PC-3 (cell line): ENCODE measurements around the gene UNC5C. TPM values are rescaled to one million over a fixed set of nuclear protein-coding genes. Genes with fewer than 3 reads are reported as not detected.
A peak's percentile ranks its signal among the peaks of the same experiment; 100 is the strongest.

Experiments
- ATAC-seq: fragments of 200-7000 bp; cut with Tn5 transposase; 2 replicates; pipeline ENCODE4 v1.9.1; 2020; ENCODE audit warnings: mild to moderate bottlenecking, moderate library complexity
- BruUV-seq: library from RNA; stranded (reverse); fragments of 400-500 nt; replicated peaks from 2 replicates; lab custom pipeline; 2021; lab: Mats Ljungman, UMichigan
- CTCF ChIA-PET: fragments of 300-600 bp; sonication (Branson Sonifier 250); formaldehyde crosslinking; loops from one replicate; lab custom pipeline; 2022; ENCODE audit warnings: antibody characterized with exemption; lab: Charles Lee
- POLR2A ChIA-PET: fragments of 300-600 bp; sonication (Branson Sonifier 250); formaldehyde crosslinking; loops from one replicate; lab custom pipeline; 2022; ENCODE audit warnings: antibody characterized with exemption; ENCODE audit not compliant: unreplicated experiment; lab: Charles Lee
- DNase-seq: peaks from one replicate; pipeline ENCODE4 v3.0.0-alpha.2; 2015
- H2AFZ ChIP-seq: fragments of 300-600 bp; sonication (generic); 2 replicates; pipeline ENCODE4 v1.6.0; 2016; ENCODE audit warnings: antibody characterized with exemption, low read length
- H3F3A ChIP-seq: fragments of 300-600 bp; sonication (generic); one replicate; pipeline ENCODE4 v1.6.0; 2017; ENCODE audit warnings: antibody characterized with exemption, low read length, control low read depth, mild to moderate bottlenecking; ENCODE audit not compliant: unreplicated experiment
- H3K27ac ChIP-seq: fragments of 300-600 bp; sonication (generic); 2 replicates; pipeline ENCODE4 v1.5.1; 2016; ENCODE audit warnings: mild to moderate bottlenecking, low read length
- H3K27me3 ChIP-seq: fragments of 300-600 bp; sonication (generic); 2 replicates; pipeline ENCODE4 v1.6.1; 2016; ENCODE audit warnings: low read length, mixed read lengths
- H3K36me3 ChIP-seq: fragments of 300-600 bp; sonication (generic); 2 replicates; pipeline ENCODE4 v1.6.1; 2016; ENCODE audit warnings: low read depth, mixed run types, low read length, mixed read lengths
- H3K4me1 ChIP-seq: fragments of 300-600 bp; sonication (generic); 2 replicates; pipeline ENCODE4 v1.5.1; 2016; ENCODE audit warnings: low read length; ENCODE audit not compliant: insufficient read depth
- H3K4me2 ChIP-seq: fragments of 300-600 bp; sonication (generic); 2 replicates; pipeline ENCODE4 v1.6.0; 2016; ENCODE audit warnings: low read length
- H3K4me3 ChIP-seq: fragments of 300-600 bp; sonication (generic); 2 replicates; pipeline ENCODE4 v1.5.1; 2016; ENCODE audit warnings: mild to moderate bottlenecking, low read length, mixed read lengths
- H3K79me2 ChIP-seq: fragments of 300-600 bp; sonication (generic); 2 replicates; pipeline ENCODE4 v1.6.1; 2017; ENCODE audit warnings: low read length, mixed read lengths
- H3K9ac ChIP-seq: fragments of 300-600 bp; sonication (generic); 2 replicates; pipeline ENCODE4 v1.6.0; 2016; ENCODE audit warnings: mild to moderate bottlenecking, low read length
- H3K9me2 ChIP-seq: fragments of 300-600 bp; sonication (generic); replicated peaks from 2 replicates; pipeline ENCODE4 v1.6.1; 2016; ENCODE audit warnings: mixed run types, low read length, mixed read lengths
- H3K9me3 ChIP-seq: fragments of 300-600 bp; sonication (generic); 2 replicates; pipeline ENCODE4 v1.6.1; 2016; ENCODE audit warnings: low read length, mixed read lengths
- H4K20me1 ChIP-seq: fragments of 300-600 bp; sonication (generic); 2 replicates; pipeline ENCODE4 v1.6.1; 2016; ENCODE audit warnings: low read length, mixed read lengths
- CTCF ChIP-seq: fragments of 300-600 bp; sonication (generic); conservative IDR thresholded peaks from 2 replicates; pipeline ENCODE4 v1.5.1; 2017; ENCODE audit warnings: antibody characterized with exemption, low read depth, mild to moderate bottlenecking, low read length
- EZH2 ChIP-seq: fragments of 300-600 bp; sonication (generic); IDR thresholded peaks from one replicate; pipeline ENCODE4 v1.6.1; 2017; ENCODE audit warnings: antibody characterized with exemption, mild to moderate bottlenecking, low read length; ENCODE audit not compliant: unreplicated experiment
- EZH2phosphoT487 ChIP-seq: fragments of 300-600 bp; sonication (generic); IDR thresholded peaks from 2 replicates; pipeline ENCODE4 v1.6.1; 2018; ENCODE audit warnings: mild to moderate bottlenecking, antibody characterized with exemption, low read length, borderline replicate concordance
- intact Hi-C: fragments of 100-400 bp; cut with micrococcal nuclease; formaldehyde crosslinking; loops from 2 replicates; pipeline ENCODE4 v1.9.0; 2023
- total RNA-seq: library from RNA; depleted of rRNA; stranded (reverse); fragments of >200 nt; gene quantifications from 2 replicates; pipeline ENCODE4 v1.2.3, GENCODE V29; 2014

The UNC5C gene
- total RNA-seq, 1 experiment from 2014 or later, result not detected

DNA sequence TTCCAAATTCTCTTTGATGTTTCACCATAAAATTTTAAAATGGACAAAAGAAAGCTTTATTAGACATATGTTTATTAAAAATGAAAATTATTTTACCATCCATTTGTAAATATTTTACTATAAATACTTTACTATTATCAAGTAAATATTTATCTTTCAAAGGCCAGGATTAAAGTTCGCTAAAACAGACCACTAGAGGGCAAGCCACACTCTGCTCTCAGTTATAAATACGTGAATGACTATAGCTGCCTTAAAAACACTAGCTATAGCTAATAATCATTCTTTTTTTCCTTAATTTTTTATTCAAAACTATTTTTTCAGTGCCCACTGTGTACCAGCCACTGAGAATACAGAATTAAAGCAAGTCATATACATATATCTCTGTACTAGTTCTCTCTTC lies 38.6 kb downstream of the UNC5C start:
- no peaks in the 10 kb centered on the region for H4K20me1 ChIP-seq
- TF ChIP-seq CTCF (peak; percentile 54), EZH2 (no peak)
- DNase-seq (peak; percentile 36), ATAC-seq (peak; percentile 57; the same call in 1 of the 2 replicates)
- no peaks in the 10 kb centered on the region for H3K9me2 ChIP-seq
- H3K4me2 ChIP-seq, result no peak overlapping the region
- no peaks in the 10 kb centered on the region for H3K36me3 ChIP-seq
- POLR2A ChIA-PET, result no interaction called here
- H2AFZ ChIP-seq, result no peak overlapping the region
- no peaks in the 10 kb centered on the region for H3K79me2 ChIP-seq
- H3K4me3 ChIP-seq, result no peak overlapping the region
- H3K27me3 ChIP-seq, result no peaks in the 10 kb centered on the region
- H3K4me1 ChIP-seq, result peaks cover 10% of the 10 kb centered on the region
- H3K9ac ChIP-seq, result no peak overlapping the region
- no peak overlapping the region for H3K27ac ChIP-seq
- CTCF ChIA-PET, result interaction anchor here (1.0 kb wide), 1 partner anchor 34 kb away, joined by 3 read pairs; no protein-coding TSS in a partner anchor
- H3K9me3 ChIP-seq, result no peaks in the 10 kb centered on the region
- H3F3A ChIP-seq, result no peaks in the 10 kb centered on the region
- no TSS peak for BruUV-seq
- intact Hi-C loops, result loop anchor here (2.0 to 5.0 kb wide), 2 partner anchors 343 to 842 kb away; no protein-coding TSS in a partner anchor

DNA sequence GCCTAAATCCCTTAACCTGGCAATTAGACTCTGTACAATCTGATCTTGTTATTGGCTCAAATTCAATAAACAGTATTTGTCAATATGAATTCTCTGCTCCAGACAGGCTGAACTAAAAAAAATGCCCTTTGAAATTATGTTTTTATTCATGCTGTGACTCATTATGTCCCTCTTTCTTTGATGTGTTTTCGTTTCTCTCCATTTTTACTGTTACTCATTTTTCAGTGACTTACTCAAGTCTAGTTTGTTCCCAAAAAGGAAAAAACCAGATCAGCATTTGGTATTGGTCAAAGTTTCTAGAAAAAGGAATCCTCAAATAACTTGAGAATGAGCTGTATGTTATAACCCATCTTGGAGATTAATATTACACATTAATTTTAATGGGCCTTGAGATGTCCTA lies 40.4 kb downstream of the UNC5C start:
- peaks cover 10% of the 10 kb centered on the region for H3K4me1 ChIP-seq
- ChIA-PET CTCF (interaction anchor here (0.7 kb wide), 1 partner anchor 109 kb away, joined by 3 read pairs; no protein-coding TSS in a partner anchor), POLR2A (no interaction called here)
- DNase-seq (peak; percentile 21), ATAC-seq (no peak)
- H3K4me3 ChIP-seq, result no peak overlapping the region
- no peak overlapping the region for H2AFZ ChIP-seq
- H3K4me2 ChIP-seq, result no peak overlapping the region
- no peaks in the 10 kb centered on the region for H3K27me3 ChIP-seq
- BruUV-seq, result no TSS peak
- no peak overlapping the region for H3K27ac ChIP-seq
- intact Hi-C loops, result no loop called here
- H3K36me3 ChIP-seq, result no peaks in the 10 kb centered on the region
- TF ChIP-seq EZH2, result no peak
- TF ChIP-seq EZH2phosphoT487, result no peak
- no peak for TF ChIP-seq CTCF
- no peaks in the 10 kb centered on the region for H4K20me1 ChIP-seq
- H3K79me2 ChIP-seq, result no peaks in the 10 kb centered on the region
- H3K9ac ChIP-seq, result no peak overlapping the region
- H3F3A ChIP-seq, result no peaks in the 10 kb centered on the region
- H3K9me3 ChIP-seq, result no peaks in the 10 kb centered on the region
- no peaks in the 10 kb centered on the region for H3K9me2 ChIP-seq

DNA sequence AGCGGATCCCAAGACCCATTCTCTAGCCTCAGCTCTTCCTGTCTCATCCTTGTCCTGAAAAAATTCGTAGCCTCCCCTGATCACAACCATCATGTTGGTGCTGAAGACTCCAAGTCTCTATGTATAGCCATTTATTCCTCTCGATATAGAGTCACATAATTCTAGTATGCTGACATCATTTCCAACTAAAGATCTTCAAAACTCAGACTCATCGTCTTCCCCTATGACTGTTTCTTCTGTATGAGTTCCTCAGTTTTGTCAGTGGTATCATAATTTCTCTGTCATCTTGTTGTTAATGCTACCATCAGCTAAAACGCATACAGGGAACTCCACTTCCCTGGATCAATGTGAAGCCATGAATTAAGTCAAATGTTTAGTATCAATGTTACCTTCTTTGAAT lies 41.2 kb downstream of the UNC5C start:
- Histone ChIP-seq H3K27ac (no peak overlapping the region), H3K9ac (no peak overlapping the region), H3K27me3 (no peaks in the 10 kb centered on the region), H3K4me1 (peaks cover 10% of the 10 kb centered on the region), H3K9me3 (no peaks in the 10 kb centered on the region), H3K4me2 (no peak overlapping the region), H3K79me2 (no peaks in the 10 kb centered on the region), H3K36me3 (no peaks in the 10 kb centered on the region), H2AFZ (no peak overlapping the region), H3F3A (no peaks in the 10 kb centered on the region), H3K9me2 (no peaks in the 10 kb centered on the region), H4K20me1 (no peaks in the 10 kb centered on the region), H3K4me3 (no peak overlapping the region)
- ChIA-PET CTCF (no interaction called here), POLR2A (no interaction called here)
- no peak for ATAC-seq
- DNase-seq, result no peak
- intact Hi-C loops, result no loop called here
- no TSS peak for BruUV-seq
- TF ChIP-seq EZH2 (no peak), EZH2phosphoT487 (no peak), CTCF (no peak)
